Ureter (tissue), 1 donor: ENCODE results near the gene SLC35D1. TPM values are rescaled to one million over a fixed set of nuclear protein-coding genes. Genes with fewer than 3 reads are reported as not detected.

Experiments
- DNase-seq: peaks from one replicate; pipeline ENCODE4 v3.0.0-alpha.2; 2020; ENCODE audit warnings: low spot score
- total RNA-seq: library from RNA; stranded (reverse); gene quantifications from one replicate; pipeline ENCODE4 v1.2.4, GENCODE V29; 2023
- donor health status: DM: yes; HTN: yes; CAD: no.

Gene SLC35D1
- total RNA-seq, 1 donor from 2014 or later = 27.6 TPM

DNA sequence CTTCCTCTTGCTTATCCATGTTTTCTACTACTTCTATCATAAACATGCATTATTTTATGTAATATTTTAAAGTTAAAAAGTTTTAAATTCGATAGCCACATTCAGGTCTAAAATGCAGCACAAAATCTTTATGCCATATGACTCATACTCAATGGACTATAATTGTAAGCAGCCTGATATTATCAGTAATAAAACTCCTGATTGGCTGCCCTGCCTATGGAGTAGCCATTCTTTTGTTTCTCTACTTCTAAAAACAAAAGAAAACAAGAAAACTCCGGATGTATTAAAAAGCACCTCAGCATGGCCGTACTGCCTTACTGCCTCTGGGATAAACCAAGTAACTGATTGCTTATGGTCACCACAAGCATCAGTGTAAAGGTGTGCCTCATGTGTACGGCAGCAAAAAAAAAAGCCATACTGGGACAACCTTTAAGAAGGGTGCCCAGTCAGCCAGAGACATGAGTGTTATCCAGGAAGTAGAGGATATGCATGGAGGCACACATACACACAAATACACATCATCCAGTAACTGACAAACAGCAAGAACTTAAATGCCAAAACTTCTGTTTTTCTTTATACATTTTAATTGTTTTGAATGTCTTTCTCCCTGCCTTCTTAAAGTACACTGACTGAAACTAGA is 9.2 kb downstream of the SLC35D1 start:
- DNase-seq = no peak

GRCh38 chr1:67043366-67043765 is 10.6 kb downstream of the SLC35D1 start:
- no peak for DNase-seq

DNA sequence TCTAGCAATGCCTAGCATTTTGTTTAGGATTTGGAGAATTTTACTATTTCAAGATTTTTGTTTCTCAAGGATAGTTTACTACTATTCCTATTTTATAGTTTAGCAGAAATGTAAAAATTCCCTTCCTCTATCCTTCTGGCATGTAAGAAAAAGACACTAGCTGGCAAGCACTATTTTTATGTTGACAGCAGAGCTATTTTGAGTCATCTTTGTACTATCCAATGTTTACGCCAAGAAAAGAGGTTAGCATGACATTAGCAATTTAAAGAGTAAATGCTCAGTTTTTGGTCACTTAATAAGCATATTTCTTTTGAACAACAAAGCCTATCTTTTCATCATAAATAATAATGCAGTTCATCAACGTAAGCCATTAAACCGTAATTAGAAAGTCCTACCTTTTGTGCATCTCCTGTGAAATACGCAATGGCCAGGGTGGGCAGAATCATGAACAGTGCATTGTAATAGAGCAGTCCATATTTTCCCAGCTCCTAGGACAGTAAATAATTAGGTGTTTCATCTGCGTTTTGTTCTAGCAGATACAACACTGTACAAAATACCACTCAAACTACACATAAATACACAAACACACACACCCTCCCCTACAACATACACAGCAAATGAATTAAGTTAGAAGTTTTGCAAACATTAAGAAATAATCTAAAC is 12.0 kb downstream of the SLC35D1 start:
- DNase-seq = no peak

DNA sequence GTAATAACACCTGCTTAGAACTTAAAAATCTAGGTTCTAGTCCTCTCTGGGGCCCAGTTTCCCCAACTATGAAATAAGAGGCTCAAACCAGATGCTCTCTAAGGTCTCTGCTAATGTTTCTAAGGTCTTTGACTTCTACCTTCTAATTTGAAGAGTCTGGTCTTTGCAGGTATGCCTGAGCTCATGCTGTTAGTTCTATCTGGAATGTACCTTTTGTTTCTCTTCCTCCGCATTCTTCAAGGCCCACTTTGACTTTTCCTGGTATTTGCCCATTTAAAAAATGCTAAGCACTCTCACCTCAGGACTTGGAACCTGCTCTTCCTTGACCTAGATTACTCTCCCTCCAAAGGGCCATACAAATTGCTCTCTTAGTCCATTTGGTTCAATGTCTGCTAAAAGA is 13.5 kb downstream of the SLC35D1 start:
- no peak for DNase-seq

GRCh38 chr1:67031859-67032247 is 22.1 kb downstream of the SLC35D1 start:
- DNase-seq = no peak

- no peak for DNase-seq
Measured at GRCh38 chr1:67031121-67031858, 22.7 kb downstream of the SLC35D1 start.

DNA sequence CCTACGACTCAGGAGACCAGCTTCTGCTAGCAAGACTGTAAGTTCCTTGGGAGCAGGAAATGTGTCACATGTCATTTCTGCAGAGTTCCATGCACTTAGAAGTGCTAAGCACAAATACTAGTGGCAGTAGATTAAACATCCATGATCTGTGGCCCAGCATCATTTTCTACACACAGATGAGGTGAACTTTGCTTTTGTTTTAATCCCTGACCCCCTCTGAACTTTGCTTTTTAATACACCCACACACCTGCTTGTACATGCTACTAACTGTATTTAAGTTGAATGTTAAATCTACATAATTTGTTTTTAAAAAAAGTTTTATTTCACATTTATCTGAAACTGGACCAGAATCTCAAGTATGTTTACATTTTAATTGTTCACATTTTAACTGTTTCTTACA is 24.5 kb downstream of the SLC35D1 start:
- no peak for DNase-seq

GRCh38 chr1:67020765-67021164 is 33.2 kb downstream of the SLC35D1 start:
- DNase-seq = no peak

GRCh38 chr1:67020304-67020703 is 33.6 kb downstream of the SLC35D1 start:
- DNase-seq = no peak

DNA sequence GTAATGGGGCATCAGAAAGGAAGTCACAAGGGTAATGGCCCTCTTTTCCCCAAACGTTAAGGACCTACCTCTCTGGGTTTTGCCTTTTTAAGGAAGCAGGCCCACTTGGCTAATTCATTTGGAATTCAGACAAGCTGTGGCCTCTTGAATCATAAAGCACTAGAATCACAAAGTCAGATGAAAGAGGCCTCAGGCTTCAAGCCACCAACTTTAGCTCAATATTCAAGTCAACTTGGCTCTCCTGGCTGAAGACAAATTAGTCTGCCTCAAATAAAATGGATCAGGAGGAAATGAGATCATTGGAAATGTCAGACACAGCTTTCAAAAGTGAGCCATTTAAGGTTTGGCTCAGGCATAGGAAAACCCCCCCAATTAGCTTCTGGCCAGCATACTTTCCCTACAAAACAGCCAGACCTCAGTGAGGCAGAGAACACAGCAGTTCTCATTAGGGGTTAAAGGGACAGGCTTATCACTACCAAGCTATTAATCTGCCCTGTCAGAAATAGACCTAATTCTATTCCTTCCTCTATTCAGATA is 34.3 kb downstream of the SLC35D1 start:
- no peak for DNase-seq

GRCh38 chr1:67019121-67019520 is 34.8 kb downstream of the SLC35D1 start:
- no peak for DNase-seq

GRCh38 chr1:67018574-67018973 is 35.4 kb downstream of the SLC35D1 start:
- no peak for DNase-seq

- DNase-seq = no peak
Measured at GRCh38 chr1:67013573-67013972, 40.4 kb downstream of the SLC35D1 start.

- DNase-seq = no peak
Measured at GRCh38 chr1:67009792-67010191, 44.2 kb downstream of the SLC35D1 start.

DNA sequence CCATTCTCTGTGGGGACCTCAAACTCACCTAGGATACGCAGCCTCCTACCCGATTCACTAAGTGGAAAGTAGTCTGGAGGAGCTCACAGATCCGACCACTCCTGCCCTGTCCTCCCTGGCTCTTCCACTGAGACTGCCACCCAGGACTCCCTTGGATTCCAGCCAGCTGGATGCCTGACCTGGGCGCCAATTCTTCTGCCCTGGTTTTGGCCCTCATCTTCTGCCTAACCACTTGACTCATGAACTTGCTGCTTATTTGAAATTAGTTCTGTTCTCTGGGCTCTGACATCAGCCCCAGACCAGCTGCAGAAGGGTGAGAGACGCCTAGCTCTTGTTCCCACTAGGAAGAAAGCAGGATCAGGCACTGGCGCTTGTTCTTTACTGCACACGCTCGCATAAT is 48.9 kb downstream of the SLC35D1 start:
- no peak for DNase-seq

- DNase-seq = no peak
Measured at GRCh38 chr1:67004176-67004575, 49.8 kb downstream of the SLC35D1 start.

DNA sequence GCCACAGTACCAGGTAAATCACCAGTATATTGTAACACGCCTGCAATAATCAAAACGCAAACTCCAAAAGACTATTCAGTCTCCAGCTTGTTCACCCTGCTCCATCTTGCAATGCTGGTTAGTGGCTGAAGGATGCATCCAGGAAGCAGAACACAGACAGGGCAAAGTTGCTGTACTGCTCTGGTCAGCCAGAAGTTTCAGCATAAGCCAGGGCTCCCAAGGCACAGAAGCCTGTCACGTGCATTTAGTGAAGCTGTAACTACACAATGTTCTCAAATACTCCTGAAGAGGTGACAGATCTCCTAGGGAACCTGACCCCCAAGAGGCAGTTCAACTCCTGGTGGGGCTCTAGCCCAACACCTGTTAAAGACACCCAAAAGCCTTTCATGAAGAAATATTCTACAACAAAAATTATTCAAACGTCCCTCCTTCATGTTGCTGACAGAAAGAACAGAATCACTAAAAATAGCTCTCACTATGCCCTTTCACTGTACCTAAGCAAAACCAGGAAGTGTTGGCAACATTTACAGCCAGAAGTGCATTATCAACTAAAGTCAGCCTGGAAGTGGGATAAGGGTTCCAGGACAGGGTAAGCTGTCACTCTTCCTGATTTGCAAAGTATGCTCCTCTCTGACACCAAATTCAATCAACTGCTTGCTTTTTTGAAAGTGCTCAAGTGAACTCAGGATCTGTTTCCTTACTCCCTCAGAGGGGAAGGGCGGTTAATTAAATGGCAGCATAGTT is 52.1 kb downstream of the SLC35D1 start:
- no peak for DNase-seq

DNA sequence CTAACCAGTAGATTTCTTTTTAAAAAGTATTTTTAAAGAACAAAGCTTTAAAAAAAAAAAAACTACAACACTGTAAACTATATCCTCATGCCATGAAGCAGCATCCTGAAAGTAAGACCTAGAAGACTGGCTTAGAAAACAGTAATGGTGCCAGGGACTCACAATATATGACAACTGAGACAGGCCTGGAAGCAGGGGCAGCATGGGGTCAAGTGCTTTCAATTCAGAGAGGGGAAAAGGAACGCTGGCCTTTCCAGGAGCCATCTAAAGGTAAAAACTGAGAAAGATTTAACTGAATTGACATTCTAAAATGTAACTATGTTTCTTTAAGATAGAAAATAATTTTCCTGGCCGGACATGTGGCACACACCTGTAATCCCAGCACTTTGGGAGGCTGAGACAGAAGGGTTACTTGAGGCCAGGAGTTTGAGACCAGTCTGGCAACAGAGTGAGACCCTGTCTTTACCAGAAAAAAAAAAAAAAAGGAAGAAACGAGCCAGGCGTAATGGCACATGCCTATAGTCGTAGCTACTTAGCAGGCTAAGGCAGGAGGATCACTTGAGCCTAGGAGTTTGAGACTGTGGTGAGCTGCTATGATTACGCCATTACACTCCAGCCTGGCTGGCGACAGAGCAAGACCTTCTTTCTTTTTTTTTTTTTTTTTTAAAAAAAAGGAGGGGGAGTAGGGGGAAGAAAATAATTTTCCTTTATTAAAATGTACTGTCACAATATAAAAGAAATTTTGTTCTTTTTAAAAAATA is 54.1 kb downstream of the SLC35D1 start:
- DNase-seq = no peak

DNA sequence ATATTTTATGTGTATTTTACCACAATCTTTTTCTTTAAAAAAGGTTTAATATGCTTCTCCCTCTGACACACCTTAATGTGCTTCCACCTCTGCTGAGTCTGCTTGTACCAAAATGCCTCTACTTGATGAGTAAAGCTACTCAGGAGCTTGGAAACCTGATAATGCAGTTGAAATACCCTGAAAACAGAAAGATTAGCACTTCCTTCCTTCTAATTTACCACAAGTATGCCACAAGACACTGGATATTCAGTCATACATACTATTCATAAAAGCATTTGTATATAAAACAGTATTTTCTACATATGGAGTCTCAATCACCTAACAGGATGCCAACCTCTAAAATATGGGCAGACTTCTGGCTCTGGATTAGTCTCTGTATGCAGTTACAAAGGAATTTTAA is 55.0 kb downstream of the SLC35D1 start:
- DNase-seq = no peak

- DNase-seq = peak; percentile 71
Measured at GRCh38 chr1:66996018-66996682, 57.8 kb downstream of the SLC35D1 start.

- no peak for DNase-seq
Measured at GRCh38 chr1:66993076-66993475, 60.9 kb downstream of the SLC35D1 start.
